Thyroid gland (tissue), 4 donors: ENCODE results near the gene SMARCA5.

Experiments
- POLR2A ChIP-seq, 2 donors: fragments of 450-650 bp; IDR thresholded peaks; one replicate each; pipeline ENCODE4 v1.6.1; 2017; ENCODE audit warnings: antibody characterized with exemption in 2 of 2, mild to moderate bottlenecking in 2 of 2, moderate library complexity in 1 of 2
- TF ChIP-seq, protein P1 (sequence below), 6 experiments: fragments of 200-600 bp in 3 of 6; fragments of 450-650 bp in 3 of 6; sonication (generic) in 3 of 6; IDR thresholded peaks; one replicate each; pipeline ENCODE4 v1.5.1; 2016 to 2019; ENCODE audit warnings: antibody characterized with exemption in 6 of 6, mild to moderate bottlenecking in 2 of 6, inconsistent platforms in 1 of 6, moderate library complexity in 1 of 6

DNA sequence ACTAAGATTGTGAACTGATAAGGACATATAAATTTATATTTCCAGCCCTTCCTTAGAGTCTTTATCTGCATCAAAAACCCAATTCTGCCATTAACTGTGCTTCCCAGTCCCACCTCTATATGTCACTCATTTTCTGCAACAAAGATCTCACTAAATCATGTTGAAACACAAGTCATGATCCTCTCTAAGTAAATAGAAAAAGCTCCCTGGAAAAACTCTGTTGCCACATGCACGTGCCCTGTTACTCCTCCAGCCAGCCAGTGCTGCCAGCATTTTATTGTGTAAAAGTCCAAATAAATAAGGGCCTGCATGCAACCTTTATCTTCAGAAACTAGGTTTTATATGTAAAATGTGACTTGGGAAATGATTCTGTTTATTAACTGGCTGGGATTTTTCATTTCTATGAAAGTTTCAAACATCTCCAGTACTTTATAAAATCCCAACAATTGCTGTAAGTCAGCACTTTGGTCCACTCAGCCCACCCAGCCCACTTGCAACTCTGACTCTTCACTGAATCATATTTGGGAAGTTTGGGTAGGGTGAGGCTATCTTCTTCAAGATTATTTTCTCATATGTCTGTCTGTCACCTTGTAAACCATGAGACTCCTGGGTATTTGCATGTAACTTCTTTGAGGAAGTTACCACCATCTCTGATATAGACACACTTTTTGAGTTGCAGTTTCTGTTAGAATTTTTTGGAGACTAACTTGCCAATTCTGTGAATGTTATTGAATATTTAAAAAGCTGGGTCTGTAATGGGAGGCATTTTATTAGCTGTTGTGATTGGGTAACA, 40.0 kb upstream of the SMARCA5 start:
- TF ChIP-seq POLR2A (IDR thresholded peaks at IDR 0.05), result no peak
- TF ChIP-seq, protein P1, sequence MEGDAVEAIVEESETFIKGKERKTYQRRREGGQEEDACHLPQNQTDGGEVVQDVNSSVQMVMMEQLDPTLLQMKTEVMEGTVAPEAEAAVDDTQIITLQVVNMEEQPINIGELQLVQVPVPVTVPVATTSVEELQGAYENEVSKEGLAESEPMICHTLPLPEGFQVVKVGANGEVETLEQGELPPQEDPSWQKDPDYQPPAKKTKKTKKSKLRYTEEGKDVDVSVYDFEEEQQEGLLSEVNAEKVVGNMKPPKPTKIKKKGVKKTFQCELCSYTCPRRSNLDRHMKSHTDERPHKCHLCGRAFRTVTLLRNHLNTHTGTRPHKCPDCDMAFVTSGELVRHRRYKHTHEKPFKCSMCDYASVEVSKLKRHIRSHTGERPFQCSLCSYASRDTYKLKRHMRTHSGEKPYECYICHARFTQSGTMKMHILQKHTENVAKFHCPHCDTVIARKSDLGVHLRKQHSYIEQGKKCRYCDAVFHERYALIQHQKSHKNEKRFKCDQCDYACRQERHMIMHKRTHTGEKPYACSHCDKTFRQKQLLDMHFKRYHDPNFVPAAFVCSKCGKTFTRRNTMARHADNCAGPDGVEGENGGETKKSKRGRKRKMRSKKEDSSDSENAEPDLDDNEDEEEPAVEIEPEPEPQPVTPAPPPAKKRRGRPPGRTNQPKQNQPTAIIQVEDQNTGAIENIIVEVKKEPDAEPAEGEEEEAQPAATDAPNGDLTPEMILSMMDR (IDR thresholded peaks at IDR 0.05), result no peak
